Muscle layer of duodenum (tissue), 2 donors: ENCODE data around the gene NFX1.
"Not testable (repeated sequence)": the region's sequence is repeated elsewhere in the genome, so short reads cannot be mapped to it uniquely, and the experiment has no call there.

Experiments
- H3K27ac ChIP-seq: one replicate; pipeline ENCODE4 v1.7.0; 2013; ENCODE audit warnings: mild to moderate bottlenecking, low read length
- H3K27me3 ChIP-seq: one replicate; pipeline ENCODE4 v1.7.0; 2013; ENCODE audit warnings: low read depth, mild to moderate bottlenecking, control low read depth, low read length
- H3K36me3 ChIP-seq, 2 donors: one replicate each; pipeline ENCODE4 v1.7.0; 2013; ENCODE audit warnings: low read length in 2 of 2, control low read depth in 1 of 2, mild to moderate bottlenecking in 1 of 2; ENCODE audit not compliant: insufficient read depth in 2 of 2, control insufficient read depth in 1 of 2
- H3K4me1 ChIP-seq, 2 donors: one replicate each; pipeline ENCODE4 v1.7.0; 2013; ENCODE audit warnings: low read length in 2 of 2, mild to moderate bottlenecking in 2 of 2, control low read depth in 1 of 2, moderate library complexity in 1 of 2; ENCODE audit not compliant: insufficient read depth in 2 of 2, control insufficient read depth in 1 of 2
- H3K4me3 ChIP-seq, 2 donors: one replicate each; pipeline ENCODE4 v1.7.0; 2013; ENCODE audit warnings: low read length in 2 of 2, low read depth in 1 of 2, mild to moderate bottlenecking in 1 of 2
- H3K9me3 ChIP-seq, 2 donors: one replicate each; pipeline ENCODE4 v1.7.0; 2013; ENCODE audit warnings: low read length in 2 of 2, control low read depth in 1 of 2, mild to moderate bottlenecking in 1 of 2; ENCODE audit not compliant: control insufficient read depth in 1 of 2
- donor health status: healthy.

NFX1 gene

GRCh38 chr9:33315371-33315770, 25.1 kb downstream of the NFX1 start:
- no peaks in the 10 kb centered on the region for H3K27me3 ChIP-seq
- H3K4me1 ChIP-seq, result no peaks in the 10 kb centered on the region
- H3K36me3 ChIP-seq, result peaks cover 60 to 81% of the 10 kb centered on the region in 2 donors
- H3K9me3 ChIP-seq, result no peaks in the 10 kb centered on the region
- no peak overlapping the region for H3K4me3 ChIP-seq
- H3K27ac ChIP-seq, result no peak overlapping the region

DNA sequence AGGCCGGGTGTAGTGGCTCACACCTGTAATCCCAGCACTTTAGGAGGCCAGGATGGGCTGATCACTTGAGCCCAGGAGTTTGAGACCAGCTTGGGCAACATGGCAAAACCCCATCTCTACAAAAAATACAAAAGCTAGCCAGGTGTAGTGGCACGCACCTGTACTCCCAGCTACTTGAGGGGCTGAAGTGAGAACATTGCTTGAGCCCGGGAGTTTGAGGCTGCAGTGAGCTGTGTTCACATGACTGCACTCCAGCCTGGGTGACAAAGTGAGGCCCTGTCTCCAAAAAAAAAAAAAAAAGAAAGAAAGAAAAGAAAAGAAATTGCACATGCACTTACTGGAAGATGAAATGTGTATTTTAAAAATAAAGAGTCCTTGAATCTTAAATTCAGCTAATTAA, 26.8 kb downstream of the NFX1 start:
- H3K4me1 ChIP-seq, H3K4me3 ChIP-seq, H3K27ac ChIP-seq, H3K27me3 ChIP-seq, H3K9me3 ChIP-seq: not testable (repeated sequence)
- peaks cover 56 to 80% of the 10 kb centered on the region in 2 donors for H3K36me3 ChIP-seq

GRCh38 chr9:33318225-33318624, 27.9 kb downstream of the NFX1 start:
- Histone ChIP-seq H3K9me3 (no peaks in the 10 kb centered on the region), H3K4me1 (no peaks in the 10 kb centered on the region), H3K27ac (peak overlapping the region; percentile 9), H3K27me3 (no peaks in the 10 kb centered on the region), H3K36me3 (peaks cover 56 to 78% of the 10 kb centered on the region in 2 donors), H3K4me3 (no peak overlapping the region)

DNA sequence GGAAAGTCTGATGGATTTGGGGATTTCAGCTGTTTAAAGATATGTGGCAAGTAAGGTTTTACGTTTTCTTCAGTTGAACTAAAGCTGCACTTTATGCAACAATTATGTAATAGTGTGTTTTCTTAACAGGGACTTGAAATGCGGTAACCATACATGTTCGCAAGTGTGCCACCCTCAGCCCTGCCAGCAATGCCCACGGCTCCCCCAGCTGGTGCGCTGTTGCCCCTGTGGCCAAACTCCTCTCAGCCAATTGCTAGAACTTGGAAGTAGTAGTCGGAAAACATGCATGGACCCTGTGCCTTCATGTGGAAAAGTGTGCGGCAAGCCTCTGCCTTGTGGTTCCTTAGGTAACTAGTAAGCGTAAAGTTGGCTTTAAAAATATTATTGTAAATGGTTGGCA, 28.5 kb downstream of the NFX1 start:
- Histone ChIP-seq H3K9me3 (no peaks in the 10 kb centered on the region), H3K4me1 (no peaks in the 10 kb centered on the region), H3K27me3 (no peaks in the 10 kb centered on the region), H3K36me3 (peaks cover 50 to 72% of the 10 kb centered on the region in 2 donors), H3K4me3 (no peak overlapping the region), H3K27ac (peak overlapping the region; percentile 57)

DNA sequence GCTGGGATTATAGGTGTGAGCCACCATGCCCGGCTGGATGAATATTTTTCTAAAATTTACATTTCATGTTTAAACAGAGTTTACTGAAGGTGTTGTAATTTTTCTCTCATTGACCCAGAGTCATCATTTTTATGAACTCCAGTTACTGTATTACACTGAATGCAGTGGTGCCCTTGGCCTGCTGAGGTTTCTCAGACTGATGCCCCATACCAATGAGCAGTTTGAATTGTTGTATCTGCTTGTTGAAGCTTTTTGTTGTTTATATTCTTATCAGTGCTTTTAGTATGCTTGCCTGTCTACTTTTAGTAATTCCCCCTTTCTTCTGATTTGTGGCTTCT, 29.9 kb downstream of the NFX1 start:
- H3K9me3 ChIP-seq, result no peaks in the 10 kb centered on the region
- H3K4me3 ChIP-seq, result no peak overlapping the region
- no peaks in the 10 kb centered on the region for H3K27me3 ChIP-seq
- no peaks in the 10 kb centered on the region for H3K4me1 ChIP-seq
- peak overlapping the region; percentile 57 for H3K27ac ChIP-seq
- H3K36me3 ChIP-seq, result peaks cover 45 to 63% of the 10 kb centered on the region in 2 donors

DNA sequence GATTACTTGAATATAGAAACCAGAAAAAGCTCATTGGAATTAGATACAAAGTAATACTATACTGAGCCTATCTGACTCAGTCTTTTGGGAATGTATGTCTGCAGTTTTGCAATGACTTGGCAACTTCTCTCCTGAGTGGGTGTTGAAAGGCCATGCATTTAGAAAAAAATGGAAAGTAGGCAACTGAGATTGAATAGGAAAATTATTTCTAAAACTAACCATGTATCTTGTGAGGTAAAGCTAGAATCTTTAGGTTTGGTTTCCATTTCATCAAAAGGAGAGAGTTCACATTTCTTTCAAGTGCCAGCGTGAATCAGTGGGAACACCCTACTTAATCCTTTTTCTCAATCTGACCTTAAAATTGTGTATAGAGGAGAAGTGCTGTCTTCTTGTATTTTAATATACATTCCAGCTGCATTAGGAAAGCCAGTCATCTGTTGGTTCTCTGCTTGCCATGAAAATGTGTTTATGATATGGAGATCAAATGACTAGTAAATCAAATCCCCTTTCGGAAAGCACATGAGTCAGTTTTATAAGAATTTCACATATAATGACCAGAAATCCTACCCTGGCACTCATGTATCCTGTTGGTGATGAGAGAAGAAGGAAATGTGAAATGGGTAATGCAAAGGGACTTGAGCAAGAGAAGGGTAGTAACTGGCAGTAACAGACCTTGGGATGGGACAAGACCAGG, 30.4 kb downstream of the NFX1 start:
- H3K36me3 ChIP-seq, result peaks cover 42 to 58% of the 10 kb centered on the region in 2 donors

DNA sequence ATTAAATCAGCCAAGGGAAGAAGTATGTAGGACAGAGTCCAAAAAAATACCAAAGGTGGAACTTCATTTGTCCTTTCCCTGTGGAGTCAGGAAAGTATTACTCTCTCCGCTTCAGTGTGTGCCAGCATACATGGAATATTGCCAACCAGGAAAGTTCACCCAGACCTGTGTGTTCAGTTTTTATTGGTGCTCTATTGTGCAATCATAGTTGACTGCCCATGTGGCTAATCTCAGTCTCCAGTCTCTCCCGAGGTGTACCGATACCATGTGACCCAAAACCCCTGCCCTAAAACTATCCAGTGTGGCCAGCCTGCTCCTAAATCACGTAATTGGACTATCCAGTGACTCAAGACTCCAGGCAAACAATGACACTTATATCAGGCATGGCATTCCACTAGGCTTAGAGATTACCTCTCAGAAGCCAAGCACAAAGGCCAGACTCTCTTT, 38.8 kb downstream of the NFX1 start:
- Histone ChIP-seq H3K9me3 (no peaks in the 10 kb centered on the region), H3K4me3 (no peak overlapping the region), H3K27ac (peak overlapping the region; percentile 79), H3K36me3 (peaks cover 21 to 42% of the 10 kb centered on the region in 2 donors), H3K4me1 (peaks cover 0 to 13% of the 10 kb centered on the region in 2 donors), H3K27me3 (no peaks in the 10 kb centered on the region)

More for the DNA sequence above, 30.4 kb downstream of the NFX1 start:
- Histone ChIP-seq H3K9me3 (no peaks in the 10 kb centered on the region), H3K27ac (peak overlapping the region; percentile 57), H3K27me3 (no peaks in the 10 kb centered on the region), H3K4me1 (no peaks in the 10 kb centered on the region), H3K4me3 (no peak overlapping the region)

GRCh38 chr9:33329979-33330378, 39.7 kb downstream of the NFX1 start:
- Histone ChIP-seq H3K27me3 (no peaks in the 10 kb centered on the region), H3K27ac (peak overlapping the region; percentile 47), H3K4me3 (no peak overlapping the region), H3K9me3 (no peaks in the 10 kb centered on the region), H3K4me1 (peaks cover 0 to 13% of the 10 kb centered on the region in 2 donors), H3K36me3 (peaks cover 25 to 48% of the 10 kb centered on the region in 2 donors)

DNA sequence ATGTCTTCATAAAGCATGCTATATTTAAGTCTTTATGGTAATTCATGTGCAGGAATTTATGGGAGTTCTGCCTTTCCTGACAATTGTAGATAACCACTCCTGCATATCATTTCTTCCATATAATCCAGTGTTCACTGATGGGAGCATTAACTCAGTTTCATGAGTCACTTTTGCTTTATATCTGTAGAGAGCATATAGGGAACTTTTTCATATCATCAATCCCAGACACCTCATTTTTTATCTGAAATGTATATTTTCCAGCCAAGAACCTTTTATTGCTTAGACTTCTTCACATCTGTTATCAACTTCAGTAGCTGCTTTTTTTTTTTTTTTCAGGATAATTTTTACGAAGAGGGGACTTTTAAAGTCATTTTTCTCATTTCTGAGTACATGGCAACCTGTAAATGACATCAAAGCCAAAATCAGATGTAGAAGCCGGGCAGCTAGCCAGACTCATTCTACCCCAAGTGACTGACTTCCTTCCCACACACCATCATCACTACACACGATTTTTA, 41.1 kb downstream of the NFX1 start:
- Histone ChIP-seq H3K4me1 (peaks cover 0 to 13% of the 10 kb centered on the region in 2 donors), H3K4me3 (no peak overlapping the region), H3K36me3 (peaks cover 25 to 48% of the 10 kb centered on the region in 2 donors), H3K27me3 (no peaks in the 10 kb centered on the region), H3K27ac (no peak overlapping the region), H3K9me3 (no peaks in the 10 kb centered on the region)

DNA sequence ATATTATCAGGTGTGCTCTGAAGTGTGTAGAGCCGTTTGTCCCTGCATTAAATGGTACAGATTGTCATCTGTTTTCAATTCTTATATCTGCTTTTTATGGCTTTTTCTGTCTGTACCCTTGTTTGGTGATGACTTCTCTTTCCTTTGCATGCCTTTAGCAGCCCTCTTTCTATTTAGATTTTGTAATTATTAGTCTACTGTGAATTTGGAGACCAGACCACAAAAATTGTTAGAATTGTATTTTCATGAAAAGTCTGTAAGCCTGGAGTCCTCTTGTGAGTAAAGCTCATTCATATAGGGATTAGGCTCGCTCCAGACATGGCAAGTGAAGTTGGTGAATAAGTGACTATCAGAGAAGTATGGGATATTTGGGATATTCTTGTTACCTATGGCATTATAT, 41.7 kb downstream of the NFX1 start:
- Histone ChIP-seq H3K36me3 (peaks cover 25 to 50% of the 10 kb centered on the region in 2 donors), H3K9me3 (no peaks in the 10 kb centered on the region), H3K27me3 (no peaks in the 10 kb centered on the region), H3K27ac (no peak overlapping the region), H3K4me1 (peaks cover 0 to 13% of the 10 kb centered on the region in 2 donors), H3K4me3 (no peak overlapping the region)

GRCh38 chr9:33332956-33333355, 42.6 kb downstream of the NFX1 start:
- not testable (repeated sequence) for H3K4me3 ChIP-seq, H3K4me1 ChIP-seq, H3K27me3 ChIP-seq, H3K27ac ChIP-seq, H3K9me3 ChIP-seq
- peaks cover 25 to 56% of the 10 kb centered on the region in 2 donors for H3K36me3 ChIP-seq

- peaks cover 12 to 58% of the 10 kb centered on the region in 2 donors for H3K36me3 ChIP-seq
- no peaks in the 10 kb centered on the region for H3K27me3 ChIP-seq
- no peaks in the 10 kb centered on the region for H3K9me3 ChIP-seq
- H3K27ac ChIP-seq, result no peak overlapping the region
- H3K4me1 ChIP-seq, result no peaks in the 10 kb centered on the region
- H3K4me3 ChIP-seq, result no peak overlapping the region
Observed at GRCh38 chr9:33340186-33340585, 49.9 kb downstream of the NFX1 start.
